AG04450 (cell line): ENCODE measurements around the gene HK1. TPM values are rescaled to one million over a fixed set of nuclear protein-coding genes. Genes with fewer than 3 reads are reported as not detected.

Source experiments
- CTCF ChIA-PET: fragments of 300-600, 350-600 bp; formaldehyde crosslinking; extraction: SDS; loops from one replicate; lab custom pipeline; 2022; ENCODE audit warnings: antibody characterized with exemption, inconsistent platforms; lab: Charles Lee
- POLR2A ChIA-PET: fragments of 350-600 bp; formaldehyde crosslinking; extraction: SDS; loops from one replicate; lab custom pipeline; 2021; ENCODE audit warnings: antibody characterized with exemption, inconsistent platforms; lab: Yijun Ruan, JAX
- DNase-seq: peaks from one replicate; pipeline ENCODE4 v3.0.0-alpha.2; 2011; ENCODE audit warnings: low read depth, low spot score
- H3K27ac ChIP-seq: one replicate; pipeline ENCODE4 v1.5.1; 2012; ENCODE audit warnings: low read depth, low read length, control low read depth
- H3K27me3 ChIP-seq: one replicate; pipeline ENCODE4 v1.6.0; 2012; ENCODE audit warnings: low read length; ENCODE audit not compliant: control insufficient read depth, insufficient read depth
- H3K4me3 ChIP-seq: 2 replicates; pipeline ENCODE4 v1.5.1; 2011; ENCODE audit warnings: mild to moderate bottlenecking, low read depth, low read length, control low read depth
- H3K9me3 ChIP-seq: 2 replicates; pipeline ENCODE4 v1.5.1; 2012; ENCODE audit warnings: low read length; ENCODE audit not compliant: control insufficient read depth, insufficient read depth
- CTCF ChIP-seq: IDR thresholded peaks from 2 replicates; pipeline ENCODE4 v1.5.1; 2011; ENCODE audit warnings: low read depth, low read length, control low read depth, inconsistent platforms
- polyA plus RNA-seq: library from polyadenylated mRNA; depleted of rRNA; stranded (reverse); fragments of >200 nt; gene quantifications from 2 replicates; pipeline ENCODE4 v1.2.3, GENCODE V29; 2011

The HK1 gene
- polyA plus RNA-seq, 1 experiment = 31.9 TPM

- H3K4me3 ChIP-seq = no peak overlapping the region
- POLR2A ChIA-PET = no interaction called here
- no peaks in the 10 kb centered on the region for H3K9me3 ChIP-seq
- DNase-seq = no peak
- CTCF ChIA-PET = interaction anchor here (1.3 kb wide), 1 partner anchor 177 kb away, joined by 3 read pairs; no protein-coding TSS in a partner anchor
- peaks cover 35% of the 10 kb centered on the region for H3K27me3 ChIP-seq
- no peak for TF ChIP-seq CTCF
- no peak overlapping the region for H3K27ac ChIP-seq
These were observed 137.7 kb downstream of the HK1 start for GRCh38 chr10:69415951-69416350.

- POLR2A ChIA-PET = no interaction called here
- no peak for DNase-seq
- CTCF ChIA-PET = interaction anchor here (1.3 to 1.5 kb wide), 2 partner anchors 9 to 178 kb away, joined by 3 to 13 read pairs; no protein-coding TSS in a partner anchor
- TF ChIP-seq CTCF = no peak
- Histone ChIP-seq H3K4me3 (no peak within 1 kb of the TSS), H3K27me3 (peaks cover 36% of the 10 kb centered on the region), H3K27ac (no peak within 1 kb of the TSS), H3K9me3 (no peaks in the 10 kb centered on the region)
These were observed 138.4 kb downstream of the HK1 start, which contains the start of gene TACR2 for GRCh38 chr10:69416695-69417094. TACR2 (minus strand) TSS chr10:69416918; CDS start chr10:69416323, 595 bp downstream.

- Histone ChIP-seq H3K9me3 (no peaks in the 10 kb centered on the region), H3K27ac (no peak overlapping the region), H3K4me3 (no peak overlapping the region), H3K27me3 (peaks cover 43% of the 10 kb centered on the region)
- TF ChIP-seq CTCF = no peak
- DNase-seq = no peak
- ChIA-PET CTCF (interaction anchor here (0.6 to 1.5 kb wide), 6 partner anchors 10 to 240 kb away, joined by 3 to 13 read pairs (median 4); no protein-coding TSS in a partner anchor), POLR2A (no interaction called here)
These were observed 139.2 kb downstream of the HK1 start for GRCh38 chr10:69417542-69417941.

- ChIA-PET CTCF (interaction anchor here (0.5 to 3.7 kb wide), 7 partner anchors 9 to 432 kb away, joined by 3 to 17 read pairs (median 6); no protein-coding TSS in a partner anchor), POLR2A (no interaction called here)
- no peak overlapping the region for H3K27ac ChIP-seq
- no peak for TF ChIP-seq CTCF
- H3K4me3 ChIP-seq = no peak overlapping the region
- no peak for DNase-seq
- no peaks in the 10 kb centered on the region for H3K9me3 ChIP-seq
- H3K27me3 ChIP-seq = peaks cover 49% of the 10 kb centered on the region
These were observed 139.9 kb downstream of the HK1 start for GRCh38 chr10:69418052-69418752.
